D721Med (cell line): Measurements from ENCODE around the gene MAST3.

Experiments
- DNase-seq: peaks from one replicate; pipeline ENCODE4 v3.0.0; 2011; ENCODE audit warnings: low spot score; ENCODE audit not compliant: insufficient read length
- FAIRE-seq: peaks from 2 replicates; lab custom pipeline; 2011; peaks lifted over from hg19 to GRCh38; lab: Jason Lieb, UNC
- TF ChIP-seq, protein P1 (sequence below): IDR thresholded peaks from 2 replicates; pipeline ENCODE4 v1.5.1; 2012; ENCODE audit warnings: mild to moderate bottlenecking, control low read depth; ENCODE audit not compliant: insufficient read depth; ENCODE audit errors: missing control alignments

Gene MAST3

DNA sequence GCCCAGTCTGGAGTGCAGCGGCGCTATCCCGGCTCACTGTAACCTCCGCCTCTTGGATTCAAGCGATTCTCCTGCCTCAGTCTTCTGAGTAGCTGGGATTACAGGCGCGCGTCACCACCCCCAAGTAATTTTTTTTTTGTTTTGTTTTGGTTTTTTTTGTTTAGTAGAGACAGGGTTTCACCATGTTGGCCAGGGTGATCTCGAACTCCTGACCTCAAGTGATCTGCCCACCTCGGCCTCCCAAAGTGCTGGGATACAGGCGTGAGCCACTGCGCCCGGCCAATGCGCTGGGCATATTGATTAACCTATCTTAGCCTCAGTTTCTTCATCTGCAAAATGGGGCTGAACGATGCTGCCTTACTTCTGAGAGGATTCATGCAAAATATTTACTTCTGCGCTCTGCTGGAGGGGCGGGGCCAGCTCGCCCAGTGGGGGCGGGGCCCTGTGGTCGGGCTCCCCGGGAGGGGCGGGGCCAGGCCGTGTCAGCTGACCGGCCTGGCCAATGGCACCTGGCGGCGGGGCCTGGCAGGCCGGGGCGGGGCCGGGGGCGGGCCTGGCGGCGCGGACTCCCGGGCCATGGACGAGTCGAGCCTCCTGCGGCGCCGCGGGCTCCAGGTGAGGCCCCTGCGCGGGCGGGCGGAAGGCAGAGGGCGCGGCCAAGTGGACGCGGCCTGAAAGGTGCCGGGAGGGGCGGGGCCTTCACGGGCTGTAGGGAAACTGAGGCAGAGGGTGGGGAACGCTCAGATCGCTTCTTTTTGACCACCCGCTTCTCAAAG lies at the start of gene MAST3:
Gene MAST3, plus strand, starts transcription at position 562 of the 776 bp plus-strand sequence. Its CDS starts 15 bp downstream, at position 577.
- peak; percentile 96 for DNase-seq
- TF ChIP-seq, protein P1, sequence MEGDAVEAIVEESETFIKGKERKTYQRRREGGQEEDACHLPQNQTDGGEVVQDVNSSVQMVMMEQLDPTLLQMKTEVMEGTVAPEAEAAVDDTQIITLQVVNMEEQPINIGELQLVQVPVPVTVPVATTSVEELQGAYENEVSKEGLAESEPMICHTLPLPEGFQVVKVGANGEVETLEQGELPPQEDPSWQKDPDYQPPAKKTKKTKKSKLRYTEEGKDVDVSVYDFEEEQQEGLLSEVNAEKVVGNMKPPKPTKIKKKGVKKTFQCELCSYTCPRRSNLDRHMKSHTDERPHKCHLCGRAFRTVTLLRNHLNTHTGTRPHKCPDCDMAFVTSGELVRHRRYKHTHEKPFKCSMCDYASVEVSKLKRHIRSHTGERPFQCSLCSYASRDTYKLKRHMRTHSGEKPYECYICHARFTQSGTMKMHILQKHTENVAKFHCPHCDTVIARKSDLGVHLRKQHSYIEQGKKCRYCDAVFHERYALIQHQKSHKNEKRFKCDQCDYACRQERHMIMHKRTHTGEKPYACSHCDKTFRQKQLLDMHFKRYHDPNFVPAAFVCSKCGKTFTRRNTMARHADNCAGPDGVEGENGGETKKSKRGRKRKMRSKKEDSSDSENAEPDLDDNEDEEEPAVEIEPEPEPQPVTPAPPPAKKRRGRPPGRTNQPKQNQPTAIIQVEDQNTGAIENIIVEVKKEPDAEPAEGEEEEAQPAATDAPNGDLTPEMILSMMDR: no peak
- FAIRE-seq: no peak

DNA sequence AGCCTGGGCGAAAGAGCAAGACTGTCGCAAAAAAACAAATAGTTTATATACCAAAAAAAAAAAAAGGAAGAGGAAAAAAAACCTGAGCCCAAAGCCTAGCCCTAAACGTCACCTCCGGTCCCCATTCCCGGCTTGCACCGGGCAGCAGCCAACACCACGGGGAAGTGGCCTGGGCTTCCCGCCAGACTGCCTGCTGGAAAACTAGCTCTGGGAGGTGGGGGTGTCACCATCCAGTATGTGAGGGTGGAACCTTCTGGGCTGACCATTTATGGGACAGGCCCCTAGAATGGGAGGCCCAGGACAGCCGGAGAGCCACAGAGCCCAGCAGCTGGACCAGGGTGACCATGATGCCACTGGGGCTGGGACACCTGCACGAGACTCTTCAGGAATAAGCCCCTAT lies 48.2 kb upstream of the MAST3 start:
- DNase-seq (no peak), FAIRE-seq (no peak)
- TF ChIP-seq, protein P1: no peak

DNA sequence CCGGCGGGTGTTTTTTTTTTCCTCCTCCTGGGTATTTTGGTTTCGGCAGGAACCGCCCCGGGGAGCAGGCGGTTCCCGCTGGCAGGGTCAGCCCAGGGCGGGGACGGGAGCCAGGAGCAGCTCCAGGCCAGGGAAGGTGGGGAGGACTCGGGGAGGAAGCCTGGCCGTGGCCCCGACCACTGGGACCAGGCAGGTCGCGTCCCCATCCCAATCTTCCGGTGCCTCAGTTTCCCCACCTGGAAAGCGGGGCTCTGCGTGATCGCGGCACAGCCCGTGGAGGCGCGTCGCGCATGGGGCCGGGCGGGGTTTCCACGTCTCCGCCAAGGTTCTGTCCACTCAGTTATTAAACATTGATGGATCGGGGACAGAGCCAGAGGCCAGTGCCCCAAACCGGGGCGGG lies 45.7 kb upstream of the MAST3 start:
- DNase-seq (no peak), FAIRE-seq (no peak)
- TF ChIP-seq, protein P1: no peak

DNA sequence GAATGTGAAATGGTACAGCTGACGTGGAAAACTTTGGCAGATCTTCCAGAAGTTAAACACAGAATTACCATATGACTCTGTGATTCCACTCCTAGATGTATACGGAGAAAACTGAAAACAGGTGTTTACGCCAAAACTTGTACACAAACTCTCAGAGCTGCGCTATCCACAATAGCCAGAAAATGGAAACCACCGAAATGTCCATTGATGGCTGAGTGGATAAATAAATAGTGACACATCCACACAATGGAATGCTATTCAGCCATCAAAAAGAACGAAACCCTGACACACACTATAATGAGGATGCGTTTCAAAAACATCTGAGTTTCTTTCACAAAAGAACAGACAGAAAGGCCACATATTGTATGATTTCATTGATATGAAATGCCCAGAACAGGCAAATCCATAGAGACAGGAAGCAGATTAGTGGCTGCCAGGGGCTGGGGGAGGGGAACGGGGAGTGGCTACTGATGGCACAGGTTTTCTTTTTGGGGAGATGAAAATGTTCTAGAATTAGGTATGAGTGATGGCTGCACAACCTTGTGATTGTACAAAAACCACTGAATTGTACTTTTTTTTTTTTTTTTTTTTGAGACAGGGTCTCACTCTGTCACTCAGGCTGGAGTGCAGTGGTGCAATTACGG lies 43.9 kb upstream of the MAST3 start:
- FAIRE-seq: no peak
- no peak for DNase-seq
- TF ChIP-seq, protein P1: no peak

DNA sequence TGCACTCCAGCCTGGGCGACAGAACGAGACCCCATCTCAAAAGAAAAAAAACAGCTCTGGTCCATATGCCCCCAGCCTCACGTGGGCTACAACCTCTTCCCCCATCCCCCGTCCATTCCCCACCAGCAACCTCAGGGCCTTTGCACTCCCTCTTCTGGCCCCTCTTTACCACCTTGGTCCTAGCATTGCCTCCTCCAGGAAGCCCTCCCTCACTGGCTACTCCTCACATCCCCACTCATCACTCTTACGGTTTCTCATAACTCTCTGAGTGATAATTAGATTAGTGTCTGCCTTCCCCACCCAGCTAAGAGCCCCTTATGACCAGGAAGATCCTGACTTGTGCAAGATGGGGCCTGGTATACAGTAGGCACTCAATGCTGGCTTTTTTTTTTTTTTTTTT lies 41.6 kb upstream of the MAST3 start:
- no peak for FAIRE-seq
- TF ChIP-seq, protein P1: no peak

DNA sequence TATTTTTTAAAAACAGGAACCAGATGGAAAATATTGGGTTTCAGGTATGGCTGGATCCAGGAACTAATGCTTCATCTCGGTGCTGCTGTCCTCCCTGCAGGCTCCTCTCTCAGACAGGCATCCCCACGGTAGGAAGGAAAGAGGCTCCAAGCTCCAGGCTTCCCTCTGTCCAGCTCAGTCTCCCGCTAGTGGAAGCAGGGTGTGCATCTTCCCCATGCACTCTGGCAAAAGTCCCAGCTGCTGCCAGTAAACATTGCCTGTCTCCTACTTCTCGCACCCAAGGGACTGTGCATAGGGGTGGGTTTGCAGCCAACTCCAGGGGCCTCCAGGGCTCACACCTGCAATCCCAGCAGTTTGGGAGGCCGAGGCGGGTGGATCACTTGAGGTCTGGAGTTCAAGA lies 40.0 kb upstream of the MAST3 start:
- DNase-seq (no peak), FAIRE-seq (no peak)
- TF ChIP-seq, protein P1: no peak

More for the DNA sequence above, 41.6 kb upstream of the MAST3 start:
- no peak for DNase-seq
